Trophoblast cell (in vitro differentiated cells and primary cell): ENCODE results near the gene ARMC2.

Source experiments
- DNase-seq, 2 donors: peaks; one replicate each; pipeline ENCODE4 v3.0.0-alpha.2; 2016
- H2AFZ ChIP-seq: 2 replicates; pipeline ENCODE4 v1.6.1; 2013; ENCODE audit warnings: low read length, moderate library complexity, mild to moderate bottlenecking; ENCODE audit not compliant: insufficient read depth, poor library complexity
- H2AK5ac ChIP-seq: 2 replicates; pipeline ENCODE4 v1.6.1; 2013; ENCODE audit warnings: mild to moderate bottlenecking, low read length
- H2BK120ac ChIP-seq: 2 replicates; pipeline ENCODE4 v1.6.1; 2013; ENCODE audit warnings: low read length, mild to moderate bottlenecking, moderate library complexity; ENCODE audit not compliant: insufficient read depth, poor library complexity
- H2BK12ac ChIP-seq: 2 replicates; pipeline ENCODE4 v1.6.1; 2013; ENCODE audit warnings: mild to moderate bottlenecking, low read length, moderate library complexity
- H2BK5ac ChIP-seq: 2 replicates; pipeline ENCODE4 v1.6.1; 2013; ENCODE audit warnings: low read length, low read depth, moderate library complexity, mild to moderate bottlenecking; ENCODE audit not compliant: poor library complexity
- H3K14ac ChIP-seq: 2 replicates; pipeline ENCODE4 v1.6.1; 2013; ENCODE audit warnings: mild to moderate bottlenecking, low read length
- H3K18ac ChIP-seq: 2 replicates; pipeline ENCODE4 v1.6.1; 2013; ENCODE audit warnings: mild to moderate bottlenecking, low read length
- H3K23ac ChIP-seq: 2 replicates; pipeline ENCODE4 v1.6.1; 2013; ENCODE audit warnings: low read length
- H3K27ac ChIP-seq: 2 replicates; pipeline ENCODE4 v1.5.1; 2013; ENCODE audit warnings: low read depth, mild to moderate bottlenecking, inconsistent platforms, low read length, moderate library complexity
- H3K27me3 ChIP-seq: 2 replicates; pipeline ENCODE4 v1.6.1; 2013; ENCODE audit warnings: inconsistent platforms, mild to moderate bottlenecking, low read length, moderate library complexity; ENCODE audit not compliant: insufficient read depth
- H3K36me3 ChIP-seq, 2 experiments: 1 replicate in 1 of 2; 2 replicates in 1 of 2; pipeline ENCODE4 v1.6.1; 2013; ENCODE audit warnings: low read length in 2 of 2, mild to moderate bottlenecking in 2 of 2, moderate library complexity in 1 of 2; ENCODE audit not compliant: insufficient read depth in 2 of 2, control insufficient read depth in 1 of 2
- H3K4ac ChIP-seq: 2 replicates; pipeline ENCODE4 v1.6.1; 2013; ENCODE audit warnings: low read depth, mild to moderate bottlenecking, low read length, moderate library complexity
- H3K4me1 ChIP-seq, 2 experiments: 1 replicate in 1 of 2; 2 replicates in 1 of 2; pipeline ENCODE4 v1.6.1; 2013; ENCODE audit warnings: low read length in 2 of 2, mild to moderate bottlenecking in 2 of 2, moderate library complexity in 1 of 2; ENCODE audit not compliant: insufficient read depth in 2 of 2, control insufficient read depth in 1 of 2
- H3K4me2 ChIP-seq: 2 replicates; pipeline ENCODE4 v1.6.1; 2013; ENCODE audit warnings: inconsistent platforms, mild to moderate bottlenecking, low read length, moderate library complexity
- H3K4me3 ChIP-seq: 2 replicates; pipeline ENCODE4 v1.5.1; 2013; ENCODE audit warnings: mild to moderate bottlenecking, low read depth, low read length, inconsistent platforms
- H3K79me1 ChIP-seq: one replicate; pipeline ENCODE4 v1.6.1; 2013; ENCODE audit warnings: low read length
- H3K79me2 ChIP-seq: 2 replicates; pipeline ENCODE4 v1.6.1; 2013; ENCODE audit warnings: low read length, mild to moderate bottlenecking; ENCODE audit not compliant: control insufficient read depth, insufficient read depth, poor library complexity
- H3K9ac ChIP-seq: 2 replicates; pipeline ENCODE4 v1.6.1; 2013; ENCODE audit warnings: mild to moderate bottlenecking, low read length
- H3K9me3 ChIP-seq: 2 replicates; pipeline ENCODE4 v1.6.1; 2013; ENCODE audit warnings: low read depth, mild to moderate bottlenecking, control low read depth, inconsistent platforms, low read length; ENCODE audit not compliant: insufficient read depth
- H4K12ac ChIP-seq: 2 replicates; pipeline ENCODE4 v1.6.1; 2013; ENCODE audit warnings: low read depth, mild to moderate bottlenecking, low read length, moderate library complexity
- H4K8ac ChIP-seq: 2 replicates; pipeline ENCODE4 v1.6.1; 2013; ENCODE audit warnings: low read depth, mild to moderate bottlenecking, low read length, moderate library complexity
- H4K91ac ChIP-seq: one replicate; pipeline ENCODE4 v1.6.1; 2013; ENCODE audit warnings: low read depth, mild to moderate bottlenecking, low read length, moderate library complexity
- WGBS: extraction: QIAGEN DNeasy Blood & Tissue Kit; methylation state at CpG from one replicate; pipeline ENCODE4 v1.1.7; 2013; ENCODE audit warnings: missing lambda C conversion rate; ENCODE audit not compliant: insufficient read length, insufficient coverage; ENCODE audit errors: extremely low coverage; 5-methylcytosine and 5-hydroxymethylcytosine counted together

The ARMC2 gene

DNA sequence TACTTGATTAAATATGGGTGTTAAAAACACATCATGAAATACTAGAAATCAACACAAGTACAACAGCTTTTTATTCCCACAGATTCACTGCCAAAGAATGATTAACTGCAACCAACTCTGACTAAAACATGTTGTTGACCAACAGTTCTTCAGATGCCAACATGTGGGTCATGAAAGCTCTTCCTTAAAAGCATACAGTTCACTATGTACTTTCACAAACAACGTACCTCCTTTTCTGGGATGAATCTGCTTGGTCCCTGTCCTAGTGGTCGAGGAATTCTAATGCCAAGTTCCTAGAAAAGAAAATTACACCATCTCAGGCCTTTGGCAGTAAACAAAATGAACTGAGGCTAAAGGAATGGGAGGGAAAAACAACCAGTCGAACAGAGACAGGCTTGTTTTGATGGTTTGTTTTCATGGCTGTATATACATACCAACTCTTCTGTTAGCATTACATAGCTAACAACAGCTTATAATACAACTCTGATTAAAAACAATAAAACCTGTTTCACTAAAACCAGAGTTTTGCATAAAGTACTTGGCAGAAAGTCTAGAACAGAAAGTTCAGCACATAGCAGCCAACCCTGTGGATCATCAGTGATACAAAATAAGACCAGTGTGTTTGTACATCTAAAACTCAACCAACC is 154.0 kb downstream of the ARMC2 start:
- Histone ChIP-seq H3K9ac (no peak overlapping the region), H3K36me3 (peaks cover 0 to 4% of the 10 kb centered on the region in 2 experiments), H3K4me3 (no peak overlapping the region), H3K23ac (no peak overlapping the region), H2AK5ac (no peak overlapping the region), H3K4me2 (no peak overlapping the region), H3K27me3 (no peaks in the 10 kb centered on the region), H3K27ac (no peak overlapping the region), H3K18ac (no peak overlapping the region), H3K79me1 (no peaks in the 10 kb centered on the region), H3K4me1 (no peaks in the 10 kb centered on the region), H2AFZ (no peak overlapping the region), H3K4ac (no peak overlapping the region), H3K79me2 (no peaks in the 10 kb centered on the region), H4K8ac (no peak overlapping the region), H4K12ac (no peak overlapping the region), H2BK120ac (no peak overlapping the region), H4K91ac (no peak overlapping the region), H3K14ac (no peak overlapping the region), H3K9me3 (no peaks in the 10 kb centered on the region), H2BK12ac (no peak overlapping the region), H2BK5ac (no peak overlapping the region)
- no peak for DNase-seq
- no CpG with 5 or more reads among the region's 3 CpGs for WGBS

DNA sequence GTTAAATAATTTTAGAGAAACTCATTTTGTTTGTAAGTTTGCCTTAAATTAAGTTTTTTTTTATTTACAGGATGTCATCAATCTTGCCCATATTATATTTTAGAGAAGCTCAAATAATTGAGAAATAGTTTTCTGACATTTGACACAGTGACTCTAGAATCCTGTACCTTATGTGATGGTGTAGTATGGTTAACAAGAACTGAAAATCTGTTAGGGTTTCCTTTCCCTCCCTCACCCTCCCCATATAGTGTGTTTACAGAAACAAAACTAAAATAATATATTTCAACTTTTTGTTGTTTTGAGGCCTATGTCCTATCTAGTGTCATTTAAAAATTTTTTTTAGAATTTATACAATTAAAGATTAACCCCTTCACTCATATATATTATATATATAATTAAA is 154.7 kb downstream of the ARMC2 start:
- H3K9me3 ChIP-seq: no peaks in the 10 kb centered on the region
- no peak overlapping the region for H3K9ac ChIP-seq
- H4K91ac ChIP-seq: no peak overlapping the region
- H2AFZ ChIP-seq: no peak overlapping the region
- no peaks in the 10 kb centered on the region for H3K79me2 ChIP-seq
- no peak overlapping the region for H3K23ac ChIP-seq
- H4K12ac ChIP-seq: no peak overlapping the region
- H3K14ac ChIP-seq: no peak overlapping the region
- H4K8ac ChIP-seq: no peak overlapping the region
- no peaks in the 10 kb centered on the region for H3K4me1 ChIP-seq
- H3K4ac ChIP-seq: no peak overlapping the region
- no peak overlapping the region for H2AK5ac ChIP-seq
- no peak overlapping the region for H2BK12ac ChIP-seq
- peaks cover 0 to 4% of the 10 kb centered on the region in 2 experiments for H3K36me3 ChIP-seq
- no peaks in the 10 kb centered on the region for H3K27me3 ChIP-seq
- H2BK5ac ChIP-seq: no peak overlapping the region
- H2BK120ac ChIP-seq: no peak overlapping the region
- no peak overlapping the region for H3K4me3 ChIP-seq
- H3K27ac ChIP-seq: no peak overlapping the region
- H3K79me1 ChIP-seq: no peaks in the 10 kb centered on the region
- H3K4me2 ChIP-seq: no peak overlapping the region
- no peak overlapping the region for H3K18ac ChIP-seq
- DNase-seq: no peak

DNA sequence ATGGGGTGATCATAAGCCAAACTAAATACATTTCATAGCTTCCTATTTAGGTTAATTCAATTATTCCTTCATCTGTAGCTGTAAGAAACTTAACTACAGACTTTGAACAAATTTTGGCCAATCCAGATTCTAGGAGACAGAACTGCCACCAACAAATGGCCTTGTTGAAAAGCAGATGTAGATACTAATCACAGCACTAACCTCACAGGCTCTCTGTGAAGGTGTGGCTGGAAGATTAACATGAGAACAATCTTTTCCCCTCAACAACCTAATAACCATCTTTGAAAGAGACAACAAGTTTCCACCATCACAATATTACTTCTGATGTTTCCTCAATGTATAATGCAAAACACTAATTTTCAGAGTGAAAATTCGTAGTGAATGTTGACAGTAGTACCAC is 158.6 kb downstream of the ARMC2 start:
- Histone ChIP-seq H2AK5ac (no peak overlapping the region), H2BK12ac (no peak overlapping the region), H3K79me1 (peaks cover 9% of the 10 kb centered on the region), H4K91ac (no peak overlapping the region), H3K27ac (no peak overlapping the region), H2BK5ac (no peak overlapping the region), H3K4me2 (no peak overlapping the region), H3K9me3 (no peaks in the 10 kb centered on the region), H2BK120ac (no peak overlapping the region), H3K27me3 (no peaks in the 10 kb centered on the region), H3K4ac (no peak overlapping the region), H3K79me2 (peaks cover 7% of the 10 kb centered on the region), H4K12ac (no peak overlapping the region), H2AFZ (no peak overlapping the region), H4K8ac (no peak overlapping the region), H3K23ac (no peak overlapping the region), H3K14ac (no peak overlapping the region), H3K18ac (no peak overlapping the region), H3K4me3 (no peak overlapping the region), H3K9ac (no peak overlapping the region), H3K36me3 (no peaks in the 10 kb centered on the region), H3K4me1 (no peaks in the 10 kb centered on the region)
- DNase-seq: no peak
- no CpG with 5 or more reads among the region's 1 CpG for whole genome bisulfite sequencing

DNA sequence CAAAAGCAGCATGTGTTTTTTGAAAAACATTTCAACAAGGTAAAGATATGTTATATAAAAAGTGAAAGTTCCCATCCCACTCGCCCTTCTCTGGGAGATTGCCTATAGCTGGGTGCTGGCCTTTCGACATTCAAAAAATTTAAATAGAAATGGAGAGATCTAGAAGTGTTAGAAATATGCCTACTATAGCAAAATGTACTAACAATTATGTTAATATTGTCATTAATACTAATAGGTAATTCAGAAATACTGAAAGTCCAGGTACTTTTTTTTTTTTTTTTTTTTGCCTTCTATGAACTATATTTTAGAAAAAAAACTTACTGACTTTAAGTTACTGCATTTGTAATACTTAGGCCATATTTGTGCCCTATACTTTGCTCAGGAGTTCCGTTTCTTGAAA is 159.3 kb downstream of the ARMC2 start:
- Histone ChIP-seq H3K79me2 (peaks cover 7% of the 10 kb centered on the region), H3K4me1 (no peaks in the 10 kb centered on the region), H2AK5ac (no peak overlapping the region), H2BK120ac (no peak overlapping the region), H2BK5ac (no peak overlapping the region), H4K8ac (no peak overlapping the region), H3K4me3 (no peak overlapping the region), H3K18ac (no peak overlapping the region), H3K9ac (no peak overlapping the region), H4K12ac (no peak overlapping the region), H3K9me3 (no peaks in the 10 kb centered on the region), H2BK12ac (no peak overlapping the region), H3K23ac (no peak overlapping the region), H3K4me2 (no peak overlapping the region), H4K91ac (no peak overlapping the region), H3K4ac (no peak overlapping the region), H3K79me1 (peaks cover 9% of the 10 kb centered on the region), H3K36me3 (no peaks in the 10 kb centered on the region), H2AFZ (no peak overlapping the region), H3K14ac (no peak overlapping the region), H3K27me3 (no peaks in the 10 kb centered on the region), H3K27ac (no peak overlapping the region)
- WGBS: no CpG with 5 or more reads among the region's 3 CpGs
- no peak for DNase-seq
